ENCODE results near the gene GRIFIN. TPM values are rescaled to one million over a fixed set of nuclear protein-coding genes. Genes with fewer than 3 reads are reported as not detected.

Gene GRIFIN
- total RNA-seq, 1 donor, result not detected

DNA sequence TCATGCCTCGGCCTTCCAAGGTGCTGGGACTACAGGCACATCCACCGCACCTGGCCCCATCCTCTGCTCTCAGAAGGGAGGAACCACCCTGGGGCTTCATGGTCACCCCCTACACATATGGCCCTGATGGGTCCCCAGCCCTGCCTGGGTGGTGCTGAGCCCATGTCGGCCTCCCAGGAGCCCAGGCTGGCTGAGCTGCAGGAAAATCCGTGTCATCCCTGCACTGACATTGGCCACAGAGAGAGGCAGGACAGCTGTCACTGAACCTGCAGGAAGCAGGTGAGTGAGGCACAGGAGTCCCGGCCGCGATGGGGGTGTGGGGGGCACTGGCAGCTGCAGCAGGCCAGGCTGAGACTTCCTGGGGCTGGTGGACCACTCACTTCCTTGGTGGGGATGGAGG is 8.0 kb downstream of the GRIFIN start:
- no peak for DNase-seq (ENCODE audit: low read depth)
- no peak overlapping the region for H3K4me3 ChIP-seq (ENCODE audit: low read depth, low read length)
- TF ChIP-seq, protein P1, sequence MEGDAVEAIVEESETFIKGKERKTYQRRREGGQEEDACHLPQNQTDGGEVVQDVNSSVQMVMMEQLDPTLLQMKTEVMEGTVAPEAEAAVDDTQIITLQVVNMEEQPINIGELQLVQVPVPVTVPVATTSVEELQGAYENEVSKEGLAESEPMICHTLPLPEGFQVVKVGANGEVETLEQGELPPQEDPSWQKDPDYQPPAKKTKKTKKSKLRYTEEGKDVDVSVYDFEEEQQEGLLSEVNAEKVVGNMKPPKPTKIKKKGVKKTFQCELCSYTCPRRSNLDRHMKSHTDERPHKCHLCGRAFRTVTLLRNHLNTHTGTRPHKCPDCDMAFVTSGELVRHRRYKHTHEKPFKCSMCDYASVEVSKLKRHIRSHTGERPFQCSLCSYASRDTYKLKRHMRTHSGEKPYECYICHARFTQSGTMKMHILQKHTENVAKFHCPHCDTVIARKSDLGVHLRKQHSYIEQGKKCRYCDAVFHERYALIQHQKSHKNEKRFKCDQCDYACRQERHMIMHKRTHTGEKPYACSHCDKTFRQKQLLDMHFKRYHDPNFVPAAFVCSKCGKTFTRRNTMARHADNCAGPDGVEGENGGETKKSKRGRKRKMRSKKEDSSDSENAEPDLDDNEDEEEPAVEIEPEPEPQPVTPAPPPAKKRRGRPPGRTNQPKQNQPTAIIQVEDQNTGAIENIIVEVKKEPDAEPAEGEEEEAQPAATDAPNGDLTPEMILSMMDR (IDR thresholded peaks at IDR 0.05; ENCODE audit: insufficient read depth, low read depth, low read length), result no peak

DNA sequence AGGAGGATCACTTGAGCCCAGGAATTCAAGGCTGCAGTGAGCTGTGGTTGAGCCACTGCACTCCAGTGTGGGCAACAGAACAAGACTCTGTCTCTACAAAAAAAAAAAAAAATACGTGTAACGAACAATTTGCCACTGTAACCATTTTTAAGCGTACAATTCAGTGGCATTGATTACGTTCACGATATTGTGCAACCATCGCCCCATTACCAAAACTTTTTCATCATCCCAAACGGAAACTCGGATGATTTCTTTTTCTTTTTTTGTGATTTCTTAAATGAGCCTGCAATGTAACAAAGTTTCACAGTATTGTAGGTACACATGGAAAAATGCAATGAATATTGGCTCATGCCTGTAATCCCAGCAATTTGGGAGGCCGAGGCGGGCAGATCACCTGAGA is 9.5 kb downstream of the GRIFIN start:
- TF ChIP-seq, protein P1 (IDR thresholded peaks at IDR 0.05; ENCODE audit: insufficient read depth, low read depth, low read length), result no peak
- no peak for DNase-seq (ENCODE audit: low read depth)
- no peak overlapping the region for H3K4me3 ChIP-seq (ENCODE audit: low read depth, low read length)

DNA sequence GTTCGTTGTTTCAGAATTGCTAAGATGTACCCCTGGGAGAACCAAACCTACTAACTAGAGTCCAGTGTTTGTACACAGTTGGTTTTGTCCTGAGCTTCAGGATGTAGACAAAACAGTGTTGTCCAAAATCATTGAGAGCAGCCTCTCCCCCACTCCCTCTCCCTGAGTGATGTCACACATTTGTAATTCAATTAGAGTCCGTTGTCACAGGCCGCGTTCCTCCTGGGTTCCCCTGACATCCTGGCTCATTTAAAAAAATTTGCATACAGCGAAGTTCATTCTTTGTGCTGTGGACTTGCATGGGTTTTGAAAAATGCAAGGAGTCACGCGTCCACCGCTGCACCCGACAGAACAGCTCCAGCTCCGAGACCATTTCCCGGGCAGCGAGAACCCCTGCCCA is 10.3 kb downstream of the GRIFIN start:
- no peak for DNase-seq (ENCODE audit: low read depth)
- no peak overlapping the region for H3K4me3 ChIP-seq (ENCODE audit: low read depth, low read length)
- TF ChIP-seq, protein P1 (IDR thresholded peaks at IDR 0.05; ENCODE audit: insufficient read depth, low read depth, low read length), result no peak

DNA sequence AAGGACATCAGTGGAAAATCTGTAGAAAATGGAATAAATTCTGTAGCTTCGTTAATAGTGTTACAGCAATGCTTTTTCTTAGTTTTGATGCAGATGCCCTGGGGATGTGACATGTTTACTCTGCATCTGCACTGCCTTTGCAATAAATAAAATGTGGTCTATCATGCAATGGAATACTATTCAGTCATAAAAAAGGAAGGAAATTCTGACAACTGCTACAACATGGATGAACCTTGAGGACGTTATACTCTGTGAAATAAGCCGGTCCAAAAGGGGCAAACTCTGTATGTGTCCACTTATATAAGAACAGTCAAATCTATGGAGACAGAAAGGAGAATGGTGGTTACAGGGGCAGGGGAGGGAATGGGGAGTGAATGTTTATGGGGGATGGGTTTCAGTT is 13.5 kb downstream of the GRIFIN start:
- no peak for DNase-seq (ENCODE audit: low read depth)
- H3K4me3 ChIP-seq (ENCODE audit: low read depth, low read length), result no peak overlapping the region
- TF ChIP-seq, protein P1 (IDR thresholded peaks at IDR 0.05; ENCODE audit: insufficient read depth, low read depth, low read length), result no peak

DNA sequence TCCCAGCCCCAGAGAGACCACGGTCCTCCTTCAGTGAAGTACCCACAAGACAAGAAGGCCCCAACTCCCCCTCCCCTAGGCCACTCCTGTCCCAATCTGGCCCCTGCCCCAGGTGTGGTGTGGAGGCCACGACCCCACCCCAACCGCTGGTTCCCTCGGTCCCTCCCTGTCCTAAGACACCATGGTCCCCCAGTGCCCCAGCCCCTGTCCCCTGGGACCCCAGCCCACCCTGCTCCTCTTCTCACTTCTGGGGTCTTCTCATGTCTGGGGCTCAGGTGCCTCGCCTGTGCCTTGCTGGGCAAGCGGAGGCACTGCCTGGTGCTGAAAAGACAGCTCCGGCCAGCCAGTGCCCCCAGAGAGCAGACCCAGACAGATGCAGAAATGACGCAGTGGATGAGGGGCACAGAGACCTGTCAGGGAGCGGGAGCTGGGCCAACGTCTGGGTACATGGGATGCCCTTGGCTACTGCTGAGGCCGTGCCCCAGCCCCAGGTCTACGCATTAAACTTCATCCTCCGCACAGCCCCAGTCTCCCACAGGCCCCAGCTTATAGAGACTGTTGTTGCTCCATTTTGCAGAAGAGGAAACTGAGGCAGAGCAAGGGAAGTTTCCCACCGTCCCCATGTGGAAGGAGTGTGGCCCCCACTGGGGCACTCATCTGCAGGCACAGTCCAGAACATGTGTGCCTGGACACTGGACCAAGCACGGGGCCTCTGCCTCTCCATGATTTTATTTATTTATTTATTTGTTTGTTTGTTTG is 14.8 kb downstream of the GRIFIN start:
- no peak for DNase-seq (ENCODE audit: low read depth)
- H3K4me3 ChIP-seq (ENCODE audit: low read depth, low read length), result no peak overlapping the region
- TF ChIP-seq, protein P1 (IDR thresholded peaks at IDR 0.05; ENCODE audit: insufficient read depth, low read depth, low read length), result no peak

DNA sequence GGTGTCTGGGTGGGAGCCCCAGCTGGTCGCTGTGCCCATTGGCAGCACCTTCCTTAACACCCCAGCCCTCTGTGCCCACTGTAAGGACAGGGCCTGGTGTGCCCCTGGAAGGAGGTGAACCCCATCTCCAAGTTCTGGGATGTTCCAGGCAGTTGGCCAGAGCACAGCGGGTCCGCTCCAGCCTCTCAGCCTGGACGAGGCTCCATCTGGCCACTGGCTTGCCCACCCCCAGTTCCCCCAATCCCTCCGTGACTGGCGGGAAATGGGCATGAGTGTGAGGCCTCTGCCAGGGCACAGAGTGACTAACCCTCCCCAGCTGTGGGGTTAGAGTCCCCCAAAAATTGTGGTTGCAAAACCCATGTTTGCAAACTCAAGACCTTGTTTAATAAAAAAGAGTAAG is 15.6 kb downstream of the GRIFIN start:
- DNase-seq (ENCODE audit: low read depth), result no peak
- H3K4me3 ChIP-seq (ENCODE audit: low read depth, low read length), result no peak overlapping the region
- TF ChIP-seq, protein P1 (IDR thresholded peaks at IDR 0.05; ENCODE audit: insufficient read depth, low read depth, low read length), result no peak

DNA sequence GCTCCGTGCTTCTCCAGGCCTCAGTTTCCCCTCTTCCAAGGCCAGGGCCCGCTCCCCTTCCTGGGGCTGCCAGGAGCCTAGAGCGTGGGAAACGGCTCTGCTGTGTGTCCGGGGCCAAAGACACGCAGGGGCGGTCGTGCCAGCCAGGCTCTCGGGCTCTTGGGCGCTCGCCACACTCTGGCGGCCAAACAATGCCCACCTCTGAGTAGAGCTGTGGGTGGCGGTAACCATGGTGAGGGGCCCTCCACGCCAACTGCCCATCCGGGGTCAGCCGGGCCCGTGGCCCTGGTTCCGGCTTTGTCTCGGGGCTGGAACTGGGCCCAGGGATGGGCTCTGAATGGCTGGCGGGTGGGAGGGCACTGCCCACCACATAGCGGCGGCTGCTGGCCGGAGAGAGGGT is 16.0 kb downstream of the GRIFIN start:
- TF ChIP-seq, protein P1 (IDR thresholded peaks at IDR 0.05; ENCODE audit: insufficient read depth, low read depth, low read length), result no peak
- DNase-seq (ENCODE audit: low read depth), result no peak
- no peak overlapping the region for H3K4me3 ChIP-seq (ENCODE audit: low read depth, low read length)
